H9 (cell line): Measurements from ENCODE around the gene UBE2E1. TPM values are rescaled to one million over a fixed set of nuclear protein-coding genes. Genes with fewer than 3 reads are reported as not detected.
A peak's percentile ranks its signal among the peaks of the same experiment; 100 is the strongest.

Experiments used
- DNase-seq: peaks from one replicate; pipeline ENCODE4 v3.0.0-alpha.2; 2017
- H2AFZ ChIP-seq: one replicate; pipeline ENCODE4 v1.6.1; 2013; ENCODE audit warnings: mild to moderate bottlenecking, low read length, control low read depth, moderate library complexity
- H2AK5ac ChIP-seq: 2 replicates; pipeline ENCODE4 v1.6.1; 2013; ENCODE audit warnings: low read length, control low read depth, mixed read lengths; ENCODE audit not compliant: insufficient read length
- H2BK120ac ChIP-seq: one replicate; pipeline ENCODE4 v1.6.1; 2013; ENCODE audit warnings: low read depth, mild to moderate bottlenecking, low read length, control low read depth, inconsistent platforms; ENCODE audit not compliant: poor library complexity, severe bottlenecking
- H2BK12ac ChIP-seq: 2 replicates; pipeline ENCODE4 v1.6.1; 2013; ENCODE audit warnings: low read length, control low read depth, mixed read lengths, low read depth; ENCODE audit not compliant: insufficient read length
- H2BK15ac ChIP-seq: 2 replicates; pipeline ENCODE4 v1.6.1; 2013; ENCODE audit warnings: low read depth, low read length, control low read depth
- H2BK20ac ChIP-seq: one replicate; pipeline ENCODE4 v1.6.1; 2013; ENCODE audit warnings: low read depth, mild to moderate bottlenecking, low read length, control low read depth, inconsistent platforms; ENCODE audit not compliant: poor library complexity, severe bottlenecking
- H2BK5ac ChIP-seq: 2 replicates; pipeline ENCODE4 v1.6.1; 2013; ENCODE audit warnings: low read length, control low read depth, mixed read lengths; ENCODE audit not compliant: insufficient read length
- H3K14ac ChIP-seq: 2 replicates; pipeline ENCODE4 v1.6.1; 2013; ENCODE audit warnings: low read length, control low read depth; ENCODE audit not compliant: insufficient read depth
- H3K18ac ChIP-seq: 2 replicates; pipeline ENCODE4 v1.6.1; 2013; ENCODE audit warnings: low read depth, mild to moderate bottlenecking, mixed read lengths, low read length, control low read depth; ENCODE audit not compliant: insufficient read length
- H3K23ac ChIP-seq: 2 replicates; pipeline ENCODE4 v1.6.1; 2013; ENCODE audit warnings: low read length, control low read depth, mixed read lengths, low read depth; ENCODE audit not compliant: insufficient read length
- H3K23me2 ChIP-seq: 2 replicates; pipeline ENCODE4 v1.6.1; 2013; ENCODE audit warnings: low read depth, mild to moderate bottlenecking, mixed read lengths, low read length, control low read depth; ENCODE audit not compliant: insufficient read length, poor library complexity, severe bottlenecking
- H3K27ac ChIP-seq: 2 replicates; pipeline ENCODE4 v1.5.1; 2013; ENCODE audit warnings: low read length, control low read depth, mixed read lengths, low read depth; ENCODE audit not compliant: insufficient read length
- H3K27me3 ChIP-seq: 2 replicates; pipeline ENCODE4 v1.6.1; 2013; ENCODE audit warnings: low read length, control low read depth, inconsistent platforms; ENCODE audit not compliant: insufficient read depth
- H3K4ac ChIP-seq: 2 replicates; pipeline ENCODE4 v1.6.1; 2013; ENCODE audit warnings: low read depth, mild to moderate bottlenecking, control low read depth, inconsistent platforms, low read length, moderate library complexity
- H3K4me1 ChIP-seq: 2 replicates; pipeline ENCODE4 v1.6.1; 2013; ENCODE audit warnings: low read length, control low read depth, inconsistent platforms; ENCODE audit not compliant: insufficient read depth
- H3K4me2 ChIP-seq: 2 replicates; pipeline ENCODE4 v1.6.1; 2013; ENCODE audit warnings: low read length, control low read depth, mixed read lengths; ENCODE audit not compliant: insufficient read length, insufficient read depth
- H3K56ac ChIP-seq: 2 replicates; pipeline ENCODE4 v1.6.1; 2013; ENCODE audit warnings: low read depth, mild to moderate bottlenecking, mixed read lengths, low read length, control low read depth; ENCODE audit not compliant: insufficient read length
- H3K79me1 ChIP-seq: 2 replicates; pipeline ENCODE4 v1.6.1; 2013; ENCODE audit warnings: low read depth, mild to moderate bottlenecking, moderate library complexity, low read length, control low read depth, inconsistent platforms; ENCODE audit not compliant: insufficient read depth, poor library complexity, severe bottlenecking
- H3K79me2 ChIP-seq: 2 replicates; pipeline ENCODE4 v1.6.1; 2013; ENCODE audit warnings: low read length, control low read depth, inconsistent platforms; ENCODE audit not compliant: insufficient read depth
- H3K9ac ChIP-seq: 2 replicates; pipeline ENCODE4 v1.6.1; 2013; ENCODE audit warnings: low read length, control low read depth, mixed read lengths; ENCODE audit not compliant: insufficient read length; ENCODE audit errors: extremely low read depth
- H3K9me3 ChIP-seq: one replicate; pipeline ENCODE4 v1.6.1; 2013; ENCODE audit warnings: low read depth, low read length, inconsistent platforms; ENCODE audit not compliant: control insufficient read depth
- H3T11ph ChIP-seq: one replicate; pipeline ENCODE4 v1.6.1; 2013; ENCODE audit warnings: mild to moderate bottlenecking, low read length, control low read depth, inconsistent platforms
- H4K20me1 ChIP-seq: one replicate; pipeline ENCODE4 v1.6.1; 2013; ENCODE audit not compliant: control insufficient read depth, insufficient read length, insufficient read depth
- H4K5ac ChIP-seq: 2 replicates; pipeline ENCODE4 v1.6.1; 2013; ENCODE audit warnings: low read depth, mild to moderate bottlenecking, mixed read lengths, low read length, control low read depth; ENCODE audit not compliant: insufficient read length
- H4K8ac ChIP-seq: replicated peaks from 2 replicates; pipeline ENCODE4 v1.6.1; 2013; ENCODE audit warnings: low read length, control low read depth, mixed read lengths, low read depth; ENCODE audit not compliant: insufficient read length
- H4K91ac ChIP-seq: 2 replicates; pipeline ENCODE4 v1.6.1; 2013; ENCODE audit warnings: low read depth, mild to moderate bottlenecking, moderate library complexity, mixed read lengths, low read length, control low read depth; ENCODE audit not compliant: insufficient read length
- H3K27ac Mint-ChIP-seq, 3 experiments: 2 replicates in 2 of 3; 3 replicates in 1 of 3; pipeline ENCODE4 v1.8.0; 2020 to 2021; ENCODE audit warnings: mixed read lengths in 3 of 3, mild to moderate bottlenecking in 1 of 3, moderate library complexity in 1 of 3
- H3K27me3 Mint-ChIP-seq: 2 replicates; pipeline ENCODE4 v1.8.0; 2021; ENCODE audit warnings: low read depth, mild to moderate bottlenecking, moderate library complexity, mixed read lengths
- H3K36me3 Mint-ChIP-seq, 3 experiments: 2 replicates in 2 of 3; 3 replicates in 1 of 3; pipeline ENCODE4 v1.8.0; 2020 to 2021; ENCODE audit warnings: low read depth in 3 of 3, mixed read lengths in 3 of 3; ENCODE audit not compliant: insufficient read depth in 1 of 3
- H3K4me1 Mint-ChIP-seq, 2 experiments: 2 replicates each; pipeline ENCODE4 v1.8.0; 2020; ENCODE audit warnings: mixed read lengths in 2 of 2
- H3K4me3 Mint-ChIP-seq, 2 experiments: 2 replicates in 1 of 2; 3 replicates in 1 of 2; pipeline ENCODE4 v1.8.0; 2020 to 2021; ENCODE audit warnings: mild to moderate bottlenecking in 2 of 2, mixed read lengths in 2 of 2, moderate library complexity in 1 of 2
- H3K9me3 Mint-ChIP-seq, 2 experiments: 2 replicates in 1 of 2; 3 replicates in 1 of 2; pipeline ENCODE4 v1.8.0; 2020; ENCODE audit warnings: mild to moderate bottlenecking in 2 of 2, mixed read lengths in 2 of 2, moderate library complexity in 1 of 2
- WGBS: extraction: QIAGEN DNeasy Blood & Tissue Kit; methylation state at CpG from one replicate; pipeline ENCODE4 v1.1.7; 2013; ENCODE audit warnings: missing lambda C conversion rate, low lambda C conversion rate, mixed read lengths; ENCODE audit not compliant: insufficient read length; ENCODE audit errors: extremely low coverage; 5-methylcytosine and 5-hydroxymethylcytosine counted together
- total RNA-seq: library from RNA; stranded (reverse); gene quantifications from 2 replicates; pipeline ENCODE4 v1.2.1, GENCODE V29; 2021
- TF ChIP-seq, protein P1 (sequence below): fragments of 200-600 bp; sonication (generic); conservative IDR thresholded peaks from 3 replicates; pipeline ENCODE4 v1.8.0; 2021; ENCODE audit warnings: antibody characterized with exemption, mild to moderate bottlenecking

The UBE2E1 gene
- total RNA-seq, 1 experiment from 2014 or later, result 142 TPM

GRCh38 chr3:23805210-23805632 lies 534 bp upstream of the UBE2E1 start:
- H3K27ac ChIP-seq, result no peak overlapping the region
- no peak overlapping the region for H2BK12ac ChIP-seq
- H3K9me3 ChIP-seq, result no peaks in the 10 kb centered on the region
- H3T11ph ChIP-seq, result no peak overlapping the region
- peak overlapping the region; percentile 63 for H2AFZ ChIP-seq
- WGBS, result no CpG with 5 or more reads among the region's 7 CpGs
- Mint-ChIP-seq H3K4me3 (peak overlapping the region; percentile 88 to 95), H3K36me3 (peaks cover 5 to 24% (median 22%) of the 10 kb centered on the region in 3 experiments; a peak in 6 of 7 replicates), H3K9me3 (no peaks in the 10 kb centered on the region; a peak in 2 of 5 replicates), H3K4me1 (peaks cover 47 to 48% of the 10 kb centered on the region in 2 experiments), H3K27ac (peak overlapping the region; percentile 59 to 96 (median 83); a peak in 6 of 7 replicates), H3K27me3 (no peaks in the 10 kb centered on the region)
- no peak overlapping the region for H2BK120ac ChIP-seq
- H2AK5ac ChIP-seq, result no peak overlapping the region
- H3K27me3 ChIP-seq, result no peaks in the 10 kb centered on the region
- H3K56ac ChIP-seq, result no peak overlapping the region
- H4K5ac ChIP-seq, result no peak overlapping the region
- no peaks in the 10 kb centered on the region for H3K79me1 ChIP-seq
- no peak overlapping the region for H4K91ac ChIP-seq
- peak overlapping the region; percentile 53 for H3K4me2 ChIP-seq
- no peaks in the 10 kb centered on the region for H4K20me1 ChIP-seq
- H3K79me2 ChIP-seq, result no peaks in the 10 kb centered on the region; the same call in 1 of the 2 replicates
- DNase-seq, result no peak
- no peak overlapping the region for H3K14ac ChIP-seq
- no peak overlapping the region for H3K23ac ChIP-seq
- no peak overlapping the region for H2BK15ac ChIP-seq
- peaks cover 14% of the 10 kb centered on the region for H3K23me2 ChIP-seq
- H2BK20ac ChIP-seq, result no peak overlapping the region
- peaks cover 7% of the 10 kb centered on the region; the same call in 1 of the 2 replicates for H3K4me1 ChIP-seq
- H2BK5ac ChIP-seq, result no peak overlapping the region
- TF ChIP-seq, protein P1, sequence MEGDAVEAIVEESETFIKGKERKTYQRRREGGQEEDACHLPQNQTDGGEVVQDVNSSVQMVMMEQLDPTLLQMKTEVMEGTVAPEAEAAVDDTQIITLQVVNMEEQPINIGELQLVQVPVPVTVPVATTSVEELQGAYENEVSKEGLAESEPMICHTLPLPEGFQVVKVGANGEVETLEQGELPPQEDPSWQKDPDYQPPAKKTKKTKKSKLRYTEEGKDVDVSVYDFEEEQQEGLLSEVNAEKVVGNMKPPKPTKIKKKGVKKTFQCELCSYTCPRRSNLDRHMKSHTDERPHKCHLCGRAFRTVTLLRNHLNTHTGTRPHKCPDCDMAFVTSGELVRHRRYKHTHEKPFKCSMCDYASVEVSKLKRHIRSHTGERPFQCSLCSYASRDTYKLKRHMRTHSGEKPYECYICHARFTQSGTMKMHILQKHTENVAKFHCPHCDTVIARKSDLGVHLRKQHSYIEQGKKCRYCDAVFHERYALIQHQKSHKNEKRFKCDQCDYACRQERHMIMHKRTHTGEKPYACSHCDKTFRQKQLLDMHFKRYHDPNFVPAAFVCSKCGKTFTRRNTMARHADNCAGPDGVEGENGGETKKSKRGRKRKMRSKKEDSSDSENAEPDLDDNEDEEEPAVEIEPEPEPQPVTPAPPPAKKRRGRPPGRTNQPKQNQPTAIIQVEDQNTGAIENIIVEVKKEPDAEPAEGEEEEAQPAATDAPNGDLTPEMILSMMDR, result no peak
- H3K18ac ChIP-seq, result no peak overlapping the region
- no peak overlapping the region for H3K9ac ChIP-seq
- no peak overlapping the region for H4K8ac ChIP-seq
- H3K4ac ChIP-seq, result no peak overlapping the region
